ENCODE data around the gene NFE2L1. TPM values are rescaled to one million over a fixed set of nuclear protein-coding genes. Genes with fewer than 3 reads are reported as not detected.

The NFE2L1 gene
- total RNA-seq, 4 donors from 2014 or later, result 166 to 289 (median 182) TPM

- TF ChIP-seq, protein P1, sequence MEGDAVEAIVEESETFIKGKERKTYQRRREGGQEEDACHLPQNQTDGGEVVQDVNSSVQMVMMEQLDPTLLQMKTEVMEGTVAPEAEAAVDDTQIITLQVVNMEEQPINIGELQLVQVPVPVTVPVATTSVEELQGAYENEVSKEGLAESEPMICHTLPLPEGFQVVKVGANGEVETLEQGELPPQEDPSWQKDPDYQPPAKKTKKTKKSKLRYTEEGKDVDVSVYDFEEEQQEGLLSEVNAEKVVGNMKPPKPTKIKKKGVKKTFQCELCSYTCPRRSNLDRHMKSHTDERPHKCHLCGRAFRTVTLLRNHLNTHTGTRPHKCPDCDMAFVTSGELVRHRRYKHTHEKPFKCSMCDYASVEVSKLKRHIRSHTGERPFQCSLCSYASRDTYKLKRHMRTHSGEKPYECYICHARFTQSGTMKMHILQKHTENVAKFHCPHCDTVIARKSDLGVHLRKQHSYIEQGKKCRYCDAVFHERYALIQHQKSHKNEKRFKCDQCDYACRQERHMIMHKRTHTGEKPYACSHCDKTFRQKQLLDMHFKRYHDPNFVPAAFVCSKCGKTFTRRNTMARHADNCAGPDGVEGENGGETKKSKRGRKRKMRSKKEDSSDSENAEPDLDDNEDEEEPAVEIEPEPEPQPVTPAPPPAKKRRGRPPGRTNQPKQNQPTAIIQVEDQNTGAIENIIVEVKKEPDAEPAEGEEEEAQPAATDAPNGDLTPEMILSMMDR (IDR thresholded peaks at IDR 0.05), result no peak
- TF ChIP-seq EP300 (IDR thresholded peaks at IDR 0.05) (no peak), POLR2AphosphoS5 (IDR thresholded peaks at IDR 0.05) (no peak), POLR2A (IDR thresholded peaks at IDR 0.05) (no peak)
- H3K36me3 ChIP-seq, result peaks cover 0 to 100% of the 10 kb centered on the region in 2 donors
- H3K9me3 ChIP-seq, result no peaks in the 10 kb centered on the region
- no peak for ATAC-seq
- H3K4me3 ChIP-seq, result no peak overlapping the region
- WGBS, 2 donors (ENCODE audit: low coverage in 1 of 2), result 63% methylated on average over 5 of the region's 7 CpGs; no CpG with 5 or more reads in 1 of the 2 donors
- no peaks in the 10 kb centered on the region for H3K27me3 ChIP-seq
- H3K27ac ChIP-seq, result peak overlapping the region in 3 of 4 donors; percentile 13 to 50 (median 48)
- peaks cover 0 to 59% (median 9%) of the 10 kb centered on the region in 3 donors for H3K4me1 ChIP-seq
Measured at GRCh38 chr17:48060249-48060648, 12.1 kb downstream of the NFE2L1 start.

DNA sequence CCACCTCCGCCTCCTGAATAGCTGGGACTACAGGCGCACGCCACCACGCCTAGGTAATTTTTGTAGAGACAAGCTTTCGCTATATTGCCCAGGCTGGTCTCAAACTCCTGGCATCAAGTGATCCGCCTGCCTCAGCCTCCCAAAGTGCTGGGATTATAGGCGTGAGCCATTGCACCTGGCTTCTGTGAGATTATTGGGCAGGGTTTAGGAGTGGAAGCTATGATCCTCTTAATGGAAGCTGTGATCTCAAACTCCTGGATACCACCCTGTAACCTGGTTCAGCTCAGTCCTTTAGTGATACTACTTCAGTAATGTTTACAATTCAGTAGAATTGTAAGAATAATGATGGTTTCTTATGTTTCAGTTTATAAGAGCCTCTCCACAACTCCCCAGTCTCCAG, 14.1 kb downstream of the NFE2L1 start:
- Histone ChIP-seq H3K4me3 (no peak overlapping the region), H3K4me1 (peaks cover 0 to 53% (median 3%) of the 10 kb centered on the region in 3 donors), H3K27ac (peak overlapping the region in 3 of 4 donors; percentile 44 to 60 (median 54)), H3K9me3 (no peaks in the 10 kb centered on the region), H3K36me3 (peaks cover 0 to 100% of the 10 kb centered on the region in 2 donors), H3K27me3 (no peaks in the 10 kb centered on the region)
- TF ChIP-seq POLR2A (IDR thresholded peaks at IDR 0.05), result no peak
- no peak for TF ChIP-seq EP300 (IDR thresholded peaks at IDR 0.05)
- TF ChIP-seq, protein P1 (IDR thresholded peaks at IDR 0.05), result no peak
- no peak for TF ChIP-seq POLR2AphosphoS5 (IDR thresholded peaks at IDR 0.05)
- no peak for ATAC-seq
- 100% methylated on average over 1 of the region's 7 CpGs; no CpG with 5 or more reads in 1 of the 2 donors for WGBS, 2 donors (ENCODE audit: low coverage in 1 of 2)

DNA sequence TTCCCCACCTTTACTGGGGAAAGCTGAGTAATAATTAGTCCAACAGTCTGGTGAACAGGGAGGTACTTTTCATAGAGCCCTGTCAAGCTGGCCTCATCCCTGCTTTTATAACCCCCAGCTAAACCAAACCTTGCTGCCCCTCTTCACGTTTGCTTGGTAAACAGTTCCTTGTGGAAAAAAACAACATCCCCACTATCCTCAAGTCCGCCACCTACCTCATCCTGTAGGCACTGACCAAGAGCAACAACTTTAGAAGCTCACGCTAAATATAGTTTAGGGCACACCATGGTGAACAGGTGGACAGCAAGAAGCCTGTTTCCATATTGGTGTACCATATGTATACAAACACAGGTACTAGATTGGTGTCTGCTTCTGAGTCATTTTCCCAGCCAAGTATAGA, 16.5 kb downstream of the NFE2L1 start:
- ATAC-seq, result no peak
- no peak for TF ChIP-seq EP300 (IDR thresholded peaks at IDR 0.05)
- TF ChIP-seq, protein P1 (IDR thresholded peaks at IDR 0.05), result no peak
- TF ChIP-seq POLR2A (IDR thresholded peaks at IDR 0.05), result no peak
- no peak for TF ChIP-seq POLR2AphosphoS5 (IDR thresholded peaks at IDR 0.05)
- Histone ChIP-seq H3K9me3 (no peaks in the 10 kb centered on the region), H3K27me3 (no peaks in the 10 kb centered on the region), H3K4me1 (peaks cover 0 to 56% (median under 1%) of the 10 kb centered on the region in 3 donors), H3K36me3 (peaks cover 0 to 100% of the 10 kb centered on the region in 2 donors), H3K27ac (peak overlapping the region in 3 of 4 donors; percentile 43 to 50 (median 48)), H3K4me3 (no peak overlapping the region)
- WGBS, 2 donors (ENCODE audit: low coverage in 1 of 2), result 50 to 67% methylated on average over 2 to 3 of the region's 3 CpGs

GRCh38 chr17:48066192-48066591, 18.0 kb downstream of the NFE2L1 start:
- peak overlapping the region in 2 of 4 donors; percentile 50 to 52 for H3K27ac ChIP-seq
- no peaks in the 10 kb centered on the region for H3K27me3 ChIP-seq
- TF ChIP-seq, protein P1 (IDR thresholded peaks at IDR 0.05), result no peak
- no peak for TF ChIP-seq POLR2AphosphoS5 (IDR thresholded peaks at IDR 0.05)
- no peak for TF ChIP-seq POLR2A (IDR thresholded peaks at IDR 0.05)
- TF ChIP-seq EP300 (IDR thresholded peaks at IDR 0.05), result no peak
- H3K4me3 ChIP-seq, result no peak overlapping the region
- ATAC-seq, result no peak
- no peaks in the 10 kb centered on the region for H3K9me3 ChIP-seq
- H3K36me3 ChIP-seq, result peaks cover 0 to 99% of the 10 kb centered on the region in 2 donors
- WGBS, 2 donors (ENCODE audit: low coverage in 1 of 2), result 64% methylated on average over 1 of the region's 1 CpG; no CpG with 5 or more reads in 1 of the 2 donors
- H3K4me1 ChIP-seq, result peaks cover 0 to 43% (median 0%) of the 10 kb centered on the region in 3 donors

DNA sequence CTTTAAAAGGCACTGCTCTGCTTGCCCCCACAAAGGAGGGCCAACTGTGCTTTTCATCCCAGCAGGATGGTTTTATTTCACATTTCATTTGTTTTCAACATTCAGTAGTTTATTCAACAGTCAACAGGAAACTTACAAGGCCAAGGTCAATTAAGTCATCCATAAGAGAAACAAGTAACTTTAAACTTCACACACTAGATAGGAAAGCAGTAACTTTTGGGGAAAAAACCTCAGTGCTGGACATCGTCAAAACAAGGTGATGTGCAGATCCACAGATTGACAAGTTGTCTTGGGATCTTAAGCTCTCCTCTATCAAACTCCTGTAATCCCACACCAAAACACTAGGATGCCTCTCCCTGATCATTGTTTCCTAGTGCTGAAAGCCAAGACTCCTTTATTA, 18.5 kb downstream of the NFE2L1 start:
- H3K4me1 ChIP-seq, result peaks cover 0 to 43% (median 0%) of the 10 kb centered on the region in 3 donors
- peak overlapping the region in 1 of 4 donors; percentile 50 for H3K27ac ChIP-seq
- H3K9me3 ChIP-seq, result no peaks in the 10 kb centered on the region
- WGBS, 2 donors (ENCODE audit: low coverage in 1 of 2), result 70 to 75% methylated on average over 1 of the region's 1 CpG
- no peaks in the 10 kb centered on the region for H3K27me3 ChIP-seq
- no peak overlapping the region for H3K4me3 ChIP-seq
- peaks cover 0 to 99% of the 10 kb centered on the region in 2 donors for H3K36me3 ChIP-seq
- ATAC-seq, result no peak
- TF ChIP-seq POLR2AphosphoS5 (IDR thresholded peaks at IDR 0.05) (no peak), POLR2A (IDR thresholded peaks at IDR 0.05) (no peak)
- TF ChIP-seq, protein P1 (IDR thresholded peaks at IDR 0.05), result no peak
